Ishikawa (cell line): ENCODE results near the gene NOX3.

Source experiments
- MAX ChIP-seq: IDR thresholded peaks from 2 replicates; pipeline ENCODE4 v1.6.1; 2012
- RAD21 ChIP-seq: IDR thresholded peaks from 2 replicates; pipeline ENCODE4 v1.6.1; 2012; ENCODE audit warnings: low read depth
- USF1 ChIP-seq: IDR thresholded peaks from 2 replicates; pipeline ENCODE4 v1.6.1; 2012
- ZBTB7A ChIP-seq: IDR thresholded peaks from 2 replicates; pipeline ENCODE4 v1.6.1; 2012; ENCODE audit warnings: low read depth

GRCh38 chr6:155395339-155395738 lies 60.3 kb downstream of the NOX3 start:
- TF ChIP-seq USF1 (no peak), ZBTB7A (no peak), MAX (no peak), RAD21 (no peak)
